GM23338 (cell line): ENCODE data around the gene ICAM1. TPM values are rescaled to one million over a fixed set of nuclear protein-coding genes. Genes with fewer than 3 reads are reported as not detected.

Experiments
- ATAC-seq: fragments of 200-7000 bp; cut with Tn5 transposase; 3 replicates; pipeline ENCODE4 v1.9.1; 2020
- DNase-seq: peaks from one replicate; pipeline ENCODE4 v3.0.0-alpha.2; 2015; ENCODE audit warnings: low spot score
- H2AFZ ChIP-seq: fragments of 200-600 bp; sonication (generic); 2 replicates; pipeline ENCODE4 v1.8.0; 2016; ENCODE audit warnings: antibody characterized with exemption, mild to moderate bottlenecking, moderate library complexity
- H3F3A ChIP-seq: fragments of 200-600 bp; sonication (generic); replicated peaks from 2 replicates; pipeline ENCODE4 v1.8.0; 2017; ENCODE audit warnings: antibody characterized with exemption, mixed run types, low read depth
- H3K27ac ChIP-seq: fragments of 200-600 bp; sonication (generic); 2 replicates; pipeline ENCODE4 v1.6.1; 2016; ENCODE audit warnings: low read depth
- H3K27me3 ChIP-seq: fragments of 200-600 bp; sonication (generic); 2 replicates; pipeline ENCODE4 v1.8.0; 2016; ENCODE audit warnings: mild to moderate bottlenecking, mixed run types, moderate library complexity; ENCODE audit not compliant: insufficient read depth
- H3K36me3 ChIP-seq: fragments of 200-600 bp; sonication (generic); 2 replicates; pipeline ENCODE4 v1.8.0; 2016; ENCODE audit warnings: mild to moderate bottlenecking; ENCODE audit not compliant: insufficient read depth
- H3K4me1 ChIP-seq: fragments of 200-600 bp; sonication (generic); 2 replicates; pipeline ENCODE4 v1.8.0; 2016; ENCODE audit warnings: mild to moderate bottlenecking, moderate library complexity; ENCODE audit not compliant: insufficient read depth
- H3K4me2 ChIP-seq: fragments of 200-600 bp; sonication (generic); 2 replicates; pipeline ENCODE4 v1.7.1; 2017; ENCODE audit warnings: mixed run types
- H3K4me3 ChIP-seq: fragments of 200-600 bp; sonication (generic); 2 replicates; pipeline ENCODE4 v1.6.1; 2016; ENCODE audit warnings: mixed run types
- H3K79me2 ChIP-seq: fragments of 200-600 bp; sonication (generic); replicated peaks from 2 replicates; pipeline ENCODE4 v1.8.0; 2017; ENCODE audit warnings: mild to moderate bottlenecking; ENCODE audit not compliant: insufficient read depth
- H3K9me2 ChIP-seq: fragments of 200-600 bp; sonication (generic); 2 replicates; pipeline ENCODE4 v1.8.0; 2017; ENCODE audit not compliant: insufficient read depth
- H4K20me1 ChIP-seq: fragments of 200-600 bp; sonication (generic); replicated peaks from 2 replicates; pipeline ENCODE4 v1.8.0; 2017; ENCODE audit warnings: mild to moderate bottlenecking; ENCODE audit not compliant: insufficient read depth
- H3K27ac Mint-ChIP-seq: 2 replicates; pipeline ENCODE4 v1.8.0; 2020; ENCODE audit warnings: inconsistent platforms, mild to moderate bottlenecking, moderate library complexity, mixed read lengths
- H3K27me3 Mint-ChIP-seq: 3 replicates; pipeline ENCODE4 v1.8.0; 2022; ENCODE audit warnings: low read depth, mild to moderate bottlenecking, moderate library complexity, mixed read lengths, inconsistent platforms; ENCODE audit not compliant: insufficient read depth, poor library complexity
- H3K36me3 Mint-ChIP-seq: 3 replicates; pipeline ENCODE4 v1.8.0; 2021; ENCODE audit warnings: low read depth, mild to moderate bottlenecking, inconsistent platforms, moderate library complexity, mixed read lengths
- H3K4me1 Mint-ChIP-seq: 3 replicates; pipeline ENCODE4 v1.8.0; 2020; ENCODE audit warnings: mild to moderate bottlenecking, inconsistent platforms, mixed read lengths
- H3K4me3 Mint-ChIP-seq: 3 replicates; pipeline ENCODE4 v1.8.0; 2021; ENCODE audit warnings: moderate library complexity, mild to moderate bottlenecking, inconsistent platforms, mixed read lengths
- H3K9me3 Mint-ChIP-seq: 3 replicates; pipeline ENCODE4 v1.8.0; 2020; ENCODE audit warnings: moderate library complexity, mild to moderate bottlenecking, inconsistent platforms, mixed read lengths
- CREB1 ChIP-seq: fragments of 250-450 bp; sonication (Bioruptor Pico); IDR thresholded peaks from 2 replicates; pipeline ENCODE4 v1.5.0; 2020; ENCODE audit warnings: low read depth, mild to moderate bottlenecking, moderate library complexity
- EZH2 ChIP-seq: fragments of 200-600 bp; sonication (generic); IDR thresholded peaks from one replicate; pipeline ENCODE4 v1.8.0; 2017; ENCODE audit warnings: antibody characterized with exemption, mild to moderate bottlenecking, low read depth; ENCODE audit not compliant: unreplicated experiment
- EZH2phosphoT487 ChIP-seq: fragments of 200-600 bp; sonication (generic); IDR thresholded peaks from one replicate; pipeline ENCODE4 v1.8.1; 2018; ENCODE audit warnings: antibody characterized with exemption; ENCODE audit not compliant: unreplicated experiment
- JUNB ChIP-seq: IDR thresholded peaks from one replicate; pipeline ENCODE4 v1.6.1; 2016; ENCODE audit warnings: antibody characterized with exemption; ENCODE audit not compliant: unreplicated experiment
- NANOG ChIP-seq: IDR thresholded peaks from 2 replicates; pipeline ENCODE4 v1.6.1; 2016; ENCODE audit warnings: antibody characterized with exemption, borderline replicate concordance
- POLR2AphosphoS5 ChIP-seq: IDR thresholded peaks from 2 replicates; pipeline ENCODE4 v1.6.1; 2016; ENCODE audit warnings: antibody characterized with exemption, low read depth
- STAT1 ChIP-seq: IDR thresholded peaks from one replicate; pipeline ENCODE4 v1.6.1; 2016; ENCODE audit warnings: antibody characterized with exemption; ENCODE audit not compliant: unreplicated experiment
- ZNF114 ChIP-seq: fragments of 250-450 bp; sonication (Bioruptor Pico); IDR thresholded peaks from 2 replicates; pipeline ENCODE4 v1.5.0; 2020; ENCODE audit warnings: mild to moderate bottlenecking, moderate library complexity
- polyA plus RNA-seq: library from polyadenylated mRNA; unstranded; fragments of >200 nt; fragmentation: Nextera tagmentation; extraction: Ambion mirVana; gene quantifications from 2 replicates; pipeline ENCODE4 v1.2.1, GENCODE V29; 2016
- total RNA-seq: library from RNA; depleted of rRNA; stranded (reverse); fragments of >200 nt; shearing (Covaris generic); gene quantifications from 2 replicates; pipeline ENCODE4 v1.2.3, GENCODE V29; 2014
- TF ChIP-seq, protein P1 (sequence below): fragments of 250-450 bp; sonication (Bioruptor Pico); IDR thresholded peaks from 2 replicates; pipeline ENCODE4 v1.5.0; 2020; ENCODE audit warnings: mild to moderate bottlenecking, moderate library complexity
- TF ChIP-seq, protein P2 (sequence below): IDR thresholded peaks from one replicate; pipeline ENCODE4 v1.6.1; 2018; ENCODE audit warnings: antibody characterized with exemption; ENCODE audit not compliant: unreplicated experiment
- TF ChIP-seq, protein P3 (sequence below): IDR thresholded peaks from 2 replicates; pipeline ENCODE4 v1.6.1; 2016; ENCODE audit warnings: antibody characterized with exemption

ICAM1 gene
- total and polyA plus RNA-seq, 2 experiments from 2014 or later: 1.6 to 3.5 TPM

DNA sequence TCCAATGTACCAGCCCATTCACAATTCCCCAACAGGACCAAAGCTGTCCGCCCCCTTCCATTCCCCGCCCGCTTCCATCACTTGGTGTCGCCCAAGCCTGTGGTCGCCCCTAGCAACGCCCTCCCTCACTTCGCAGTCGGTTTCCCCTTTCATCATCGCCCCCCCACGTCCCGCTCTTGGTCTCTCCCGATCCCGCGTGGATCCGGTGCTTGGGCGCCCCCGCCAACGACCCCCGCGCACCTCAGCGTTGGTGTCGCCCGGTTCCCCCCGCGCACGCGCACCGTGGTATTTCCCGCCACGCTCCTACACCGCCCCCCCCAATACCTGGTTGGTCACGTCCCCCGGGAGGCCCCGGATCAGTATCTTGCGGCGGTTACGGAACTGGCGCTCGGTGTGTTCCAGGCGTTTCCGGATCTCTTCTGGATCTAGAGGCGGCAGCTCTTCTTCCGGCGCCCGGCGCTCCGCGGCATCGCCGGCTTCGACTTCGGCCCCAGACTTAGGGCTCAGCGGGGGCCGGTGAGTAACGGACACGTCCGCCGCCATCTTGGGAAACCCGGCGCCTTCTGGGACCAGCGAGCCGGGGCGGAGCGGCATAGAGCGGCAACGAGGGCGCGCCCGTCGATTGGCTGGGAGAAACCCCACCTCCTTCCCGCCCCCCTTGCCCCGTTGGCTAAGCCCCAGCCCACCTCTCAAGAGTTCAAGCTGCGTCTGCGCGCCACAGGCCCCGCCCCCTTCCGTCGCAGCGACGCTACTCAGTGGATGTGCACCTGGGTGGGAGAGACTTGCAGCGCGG is 62.2 kb downstream of the ICAM1 start, which contains the start of gene RAVER1:
Gene RAVER1 (minus strand): TSS at position 565 of the 793 bp plus-strand sequence. CDS start 22 bp downstream, at position 543.
- no peaks in the 10 kb centered on the region for H3K9me2 ChIP-seq
- ATAC-seq (peak; percentile 86), DNase-seq (peak; percentile 99)
- H3K27me3 ChIP-seq: no peaks in the 10 kb centered on the region
- H3K4me1 Mint-ChIP-seq: peaks cover 11% of the 10 kb centered on the region
- H3K4me1 ChIP-seq: peaks cover 13% of the 10 kb centered on the region; the same call in 1 of the 2 replicates
- H3K36me3 Mint-ChIP-seq: peaks cover 24% of the 10 kb centered on the region
- no peaks in the 10 kb centered on the region for H3K9me3 Mint-ChIP-seq
- peak within 1 kb of the TSS; percentile 93 for H3K4me2 ChIP-seq
- no peaks in the 10 kb centered on the region; the same call in 1 of the 2 replicates for H3F3A ChIP-seq
- H3K79me2 ChIP-seq: peaks cover 33% of the 10 kb centered on the region
- H3K27ac ChIP-seq: peak within 1 kb of the TSS; percentile 95
- H3K27ac Mint-ChIP-seq: peak within 1 kb of the TSS; percentile 97
- peaks cover 8% of the 10 kb centered on the region; the same call in 1 of the 2 replicates for H3K36me3 ChIP-seq
- H3K4me3 Mint-ChIP-seq: peak within 1 kb of the TSS; percentile 98
- H3K4me3 ChIP-seq: peak within 1 kb of the TSS; percentile 99
- H2AFZ ChIP-seq: peak within 1 kb of the TSS; percentile 97
- peaks cover 13% of the 10 kb centered on the region for H4K20me1 ChIP-seq
- peaks cover 17% of the 10 kb centered on the region for H3K27me3 Mint-ChIP-seq
- TF ChIP-seq ZNF114 (CRISPR knock-in tag): no peak
- TF ChIP-seq EZH2: no peak
- no peak for TF ChIP-seq NANOG
- no peak for TF ChIP-seq STAT1
- TF ChIP-seq CREB1 (CRISPR knock-in tag): 0 out of 2 replicates have a peak, but pooled peaks have one; percentile 15
- TF ChIP-seq EZH2phosphoT487: no peak
- TF ChIP-seq, protein P1, sequence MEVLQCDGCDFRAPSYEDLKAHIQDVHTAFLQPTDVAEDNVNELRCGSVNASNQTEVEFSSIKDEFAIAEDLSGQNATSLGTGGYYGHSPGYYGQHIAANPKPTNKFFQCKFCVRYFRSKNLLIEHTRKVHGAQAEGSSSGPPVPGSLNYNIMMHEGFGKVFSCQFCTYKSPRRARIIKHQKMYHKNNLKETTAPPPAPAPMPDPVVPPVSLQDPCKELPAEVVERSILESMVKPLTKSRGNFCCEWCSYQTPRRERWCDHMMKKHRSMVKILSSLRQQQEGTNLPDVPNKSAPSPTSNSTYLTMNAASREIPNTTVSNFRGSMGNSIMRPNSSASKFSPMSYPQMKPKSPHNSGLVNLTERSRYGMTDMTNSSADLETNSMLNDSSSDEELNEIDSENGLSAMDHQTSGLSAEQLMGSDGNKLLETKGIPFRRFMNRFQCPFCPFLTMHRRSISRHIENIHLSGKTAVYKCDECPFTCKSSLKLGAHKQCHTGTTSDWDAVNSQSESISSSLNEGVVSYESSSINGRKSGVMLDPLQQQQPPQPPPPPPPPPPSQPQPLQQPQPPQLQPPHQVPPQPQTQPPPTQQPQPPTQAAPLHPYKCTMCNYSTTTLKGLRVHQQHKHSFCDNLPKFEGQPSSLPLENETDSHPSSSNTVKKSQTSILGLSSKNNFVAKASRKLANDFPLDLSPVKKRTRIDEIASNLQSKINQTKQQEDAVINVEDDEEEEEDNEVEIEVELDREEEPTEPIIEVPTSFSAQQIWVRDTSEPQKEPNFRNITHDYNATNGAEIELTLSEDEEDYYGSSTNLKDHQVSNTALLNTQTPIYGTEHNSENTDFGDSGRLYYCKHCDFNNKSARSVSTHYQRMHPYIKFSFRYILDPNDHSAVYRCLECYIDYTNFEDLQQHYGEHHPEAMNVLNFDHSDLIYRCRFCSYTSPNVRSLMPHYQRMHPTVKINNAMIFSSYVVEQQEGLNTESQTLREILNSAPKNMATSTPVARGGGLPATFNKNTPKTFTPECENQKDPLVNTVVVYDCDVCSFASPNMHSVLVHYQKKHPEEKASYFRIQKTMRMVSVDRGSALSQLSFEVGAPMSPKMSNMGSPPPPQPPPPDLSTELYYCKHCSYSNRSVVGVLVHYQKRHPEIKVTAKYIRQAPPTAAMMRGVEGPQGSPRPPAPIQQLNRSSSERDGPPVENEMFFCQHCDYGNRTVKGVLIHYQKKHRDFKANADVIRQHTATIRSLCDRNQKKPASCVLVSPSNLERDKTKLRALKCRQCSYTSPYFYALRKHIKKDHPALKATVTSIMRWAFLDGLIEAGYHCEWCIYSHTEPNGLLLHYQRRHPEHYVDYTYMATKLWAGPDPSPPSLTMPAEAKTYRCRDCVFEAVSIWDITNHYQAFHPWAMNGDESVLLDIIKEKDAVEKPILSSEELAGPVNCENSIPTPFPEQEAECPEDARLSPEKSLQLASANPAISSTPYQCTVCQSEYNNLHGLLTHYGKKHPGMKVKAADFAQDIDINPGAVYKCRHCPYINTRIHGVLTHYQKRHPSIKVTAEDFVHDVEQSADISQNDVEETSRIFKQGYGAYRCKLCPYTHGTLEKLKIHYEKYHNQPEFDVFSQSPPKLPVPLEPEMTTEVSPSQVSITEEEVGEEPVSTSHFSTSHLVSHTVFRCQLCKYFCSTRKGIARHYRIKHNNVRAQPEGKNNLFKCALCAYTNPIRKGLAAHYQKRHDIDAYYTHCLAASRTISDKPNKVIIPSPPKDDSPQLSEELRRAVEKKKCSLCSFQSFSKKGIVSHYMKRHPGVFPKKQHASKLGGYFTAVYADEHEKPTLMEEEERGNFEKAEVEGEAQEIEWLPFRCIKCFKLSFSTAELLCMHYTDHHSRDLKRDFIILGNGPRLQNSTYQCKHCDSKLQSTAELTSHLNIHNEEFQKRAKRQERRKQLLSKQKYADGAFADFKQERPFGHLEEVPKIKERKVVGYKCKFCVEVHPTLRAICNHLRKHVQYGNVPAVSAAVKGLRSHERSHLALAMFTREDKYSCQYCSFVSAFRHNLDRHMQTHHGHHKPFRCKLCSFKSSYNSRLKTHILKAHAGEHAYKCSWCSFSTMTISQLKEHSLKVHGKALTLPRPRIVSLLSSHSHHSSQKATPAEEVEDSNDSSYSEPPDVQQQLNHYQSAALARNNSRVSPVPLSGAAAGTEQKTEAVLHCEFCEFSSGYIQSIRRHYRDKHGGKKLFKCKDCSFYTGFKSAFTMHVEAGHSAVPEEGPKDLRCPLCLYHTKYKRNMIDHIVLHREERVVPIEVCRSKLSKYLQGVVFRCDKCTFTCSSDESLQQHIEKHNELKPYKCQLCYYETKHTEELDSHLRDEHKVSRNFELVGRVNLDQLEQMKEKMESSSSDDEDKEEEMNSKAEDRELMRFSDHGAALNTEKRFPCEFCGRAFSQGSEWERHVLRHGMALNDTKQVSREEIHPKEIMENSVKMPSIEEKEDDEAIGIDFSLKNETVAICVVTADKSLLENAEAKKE (CRISPR knock-in tag): no peak
- TF ChIP-seq, protein P2, sequence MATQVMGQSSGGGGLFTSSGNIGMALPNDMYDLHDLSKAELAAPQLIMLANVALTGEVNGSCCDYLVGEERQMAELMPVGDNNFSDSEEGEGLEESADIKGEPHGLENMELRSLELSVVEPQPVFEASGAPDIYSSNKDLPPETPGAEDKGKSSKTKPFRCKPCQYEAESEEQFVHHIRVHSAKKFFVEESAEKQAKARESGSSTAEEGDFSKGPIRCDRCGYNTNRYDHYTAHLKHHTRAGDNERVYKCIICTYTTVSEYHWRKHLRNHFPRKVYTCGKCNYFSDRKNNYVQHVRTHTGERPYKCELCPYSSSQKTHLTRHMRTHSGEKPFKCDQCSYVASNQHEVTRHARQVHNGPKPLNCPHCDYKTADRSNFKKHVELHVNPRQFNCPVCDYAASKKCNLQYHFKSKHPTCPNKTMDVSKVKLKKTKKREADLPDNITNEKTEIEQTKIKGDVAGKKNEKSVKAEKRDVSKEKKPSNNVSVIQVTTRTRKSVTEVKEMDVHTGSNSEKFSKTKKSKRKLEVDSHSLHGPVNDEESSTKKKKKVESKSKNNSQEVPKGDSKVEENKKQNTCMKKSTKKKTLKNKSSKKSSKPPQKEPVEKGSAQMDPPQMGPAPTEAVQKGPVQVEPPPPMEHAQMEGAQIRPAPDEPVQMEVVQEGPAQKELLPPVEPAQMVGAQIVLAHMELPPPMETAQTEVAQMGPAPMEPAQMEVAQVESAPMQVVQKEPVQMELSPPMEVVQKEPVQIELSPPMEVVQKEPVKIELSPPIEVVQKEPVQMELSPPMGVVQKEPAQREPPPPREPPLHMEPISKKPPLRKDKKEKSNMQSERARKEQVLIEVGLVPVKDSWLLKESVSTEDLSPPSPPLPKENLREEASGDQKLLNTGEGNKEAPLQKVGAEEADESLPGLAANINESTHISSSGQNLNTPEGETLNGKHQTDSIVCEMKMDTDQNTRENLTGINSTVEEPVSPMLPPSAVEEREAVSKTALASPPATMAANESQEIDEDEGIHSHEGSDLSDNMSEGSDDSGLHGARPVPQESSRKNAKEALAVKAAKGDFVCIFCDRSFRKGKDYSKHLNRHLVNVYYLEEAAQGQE: no peak
- TF ChIP-seq JUNB: no peak
- TF ChIP-seq, protein P3, sequence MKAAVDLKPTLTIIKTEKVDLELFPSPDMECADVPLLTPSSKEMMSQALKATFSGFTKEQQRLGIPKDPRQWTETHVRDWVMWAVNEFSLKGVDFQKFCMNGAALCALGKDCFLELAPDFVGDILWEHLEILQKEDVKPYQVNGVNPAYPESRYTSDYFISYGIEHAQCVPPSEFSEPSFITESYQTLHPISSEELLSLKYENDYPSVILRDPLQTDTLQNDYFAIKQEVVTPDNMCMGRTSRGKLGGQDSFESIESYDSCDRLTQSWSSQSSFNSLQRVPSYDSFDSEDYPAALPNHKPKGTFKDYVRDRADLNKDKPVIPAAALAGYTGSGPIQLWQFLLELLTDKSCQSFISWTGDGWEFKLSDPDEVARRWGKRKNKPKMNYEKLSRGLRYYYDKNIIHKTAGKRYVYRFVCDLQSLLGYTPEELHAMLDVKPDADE: peak; percentile 67
- TF ChIP-seq POLR2AphosphoS5: peak; percentile 81
